Breast epithelium (tissue), 4 donors: ENCODE data around the gene PPL. TPM values are rescaled to one million over a fixed set of nuclear protein-coding genes. Genes with fewer than 3 reads are reported as not detected.

Source experiments
- DNase-seq, 2 donors: peaks; one replicate each; pipeline ENCODE4 v3.0.0-alpha.2; 2019; ENCODE audit warnings: low spot score in 2 of 2
- H3K27ac ChIP-seq, 2 donors: fragments of 200-600 bp; sonication (generic) in 1 of 2; one replicate each; pipeline ENCODE4 v1.5.1; 2016 to 2019; ENCODE audit warnings: mild to moderate bottlenecking in 1 of 2
- H3K27me3 ChIP-seq, 2 donors: fragments of 200-600 bp; sonication (generic) in 1 of 2; one replicate each; pipeline versions ENCODE4 v1.5.1 to v1.6.0; 2017 to 2019; ENCODE audit warnings: control low read depth in 1 of 2, mild to moderate bottlenecking in 1 of 2
- H3K36me3 ChIP-seq: fragments of 200-600 bp; one replicate; pipeline ENCODE4 v1.5.1; 2019
- H3K4me1 ChIP-seq, 2 donors: fragments of 200-600 bp; sonication (generic); one replicate each; pipeline ENCODE4 v1.5.1; 2016 to 2019; ENCODE audit warnings: control low read depth in 1 of 2
- H3K4me3 ChIP-seq, 3 donors: fragments of 200-600 bp; sonication (generic); 1 replicate in 2 of 3; 2 replicates in 1 of 3; pipeline ENCODE4 v1.5.1; 2016 to 2019; ENCODE audit warnings: mild to moderate bottlenecking in 3 of 3, moderate library complexity in 2 of 3
- H3K9me3 ChIP-seq, 2 donors: fragments of 200-600 bp; sonication (generic) in 1 of 2; one replicate each; pipeline ENCODE4 v1.5.1; 2016 to 2019; ENCODE audit warnings: control low read depth in 1 of 2
- CTCF ChIP-seq, 3 donors: fragments of 450-650 bp; IDR thresholded peaks; one replicate each; pipeline ENCODE4 v1.5.1; 2016 to 2017; ENCODE audit warnings: antibody characterized with exemption in 3 of 3, mild to moderate bottlenecking in 3 of 3, moderate library complexity in 3 of 3
- POLR2A ChIP-seq: fragments of 450-650 bp; IDR thresholded peaks from one replicate; pipeline ENCODE4 v1.6.1; 2016; ENCODE audit warnings: antibody characterized with exemption, mild to moderate bottlenecking, moderate library complexity
- POLR2AphosphoS5 ChIP-seq, 3 donors: sonication (generic); formaldehyde crosslinking; IDR thresholded peaks; one replicate each; pipeline ENCODE4 v1.6.1; 2017; ENCODE audit warnings: antibody characterized with exemption in 3 of 3
- intact Hi-C: fragments of 100-400 bp; cut with DNase I; formaldehyde crosslinking; loops from one replicate; pipeline ENCODE4 v1.15.1; 2023; ENCODE audit warnings: low total_unique reads
- total RNA-seq, 3 donors: library from RNA; depleted of rRNA; stranded (reverse); fragments of >200 nt; gene quantifications; one replicate each; pipeline ENCODE4 v1.1.0, GENCODE V29; 2016

Gene PPL
- total RNA-seq, 3 donors from 2014 or later, result 53.1 to 169 (median 97.5) TPM

- Histone ChIP-seq H3K9me3 (no peaks in the 10 kb centered on the region), H3K36me3 (no peaks in the 10 kb centered on the region), H3K4me3 (no peak overlapping the region), H3K27me3 (no peaks in the 10 kb centered on the region), H3K27ac (no peak overlapping the region), H3K4me1 (no peaks in the 10 kb centered on the region)
- no peak for DNase-seq
- TF ChIP-seq CTCF (IDR thresholded peaks at IDR 0.05) (no peak), POLR2AphosphoS5 (IDR thresholded peaks at IDR 0.05) (no peak), POLR2A (no peak)
- intact Hi-C loops, result no loop called here
Measured at GRCh38 chr16:4962716-4963115, 25.8 kb upstream of the PPL start.

- Histone ChIP-seq H3K9me3 (no peaks in the 10 kb centered on the region), H3K36me3 (no peaks in the 10 kb centered on the region)
- intact Hi-C loops, result no loop called here
Measured at GRCh38 chr16:4960579-4960978, 23.6 kb upstream of the PPL start.

DNA sequence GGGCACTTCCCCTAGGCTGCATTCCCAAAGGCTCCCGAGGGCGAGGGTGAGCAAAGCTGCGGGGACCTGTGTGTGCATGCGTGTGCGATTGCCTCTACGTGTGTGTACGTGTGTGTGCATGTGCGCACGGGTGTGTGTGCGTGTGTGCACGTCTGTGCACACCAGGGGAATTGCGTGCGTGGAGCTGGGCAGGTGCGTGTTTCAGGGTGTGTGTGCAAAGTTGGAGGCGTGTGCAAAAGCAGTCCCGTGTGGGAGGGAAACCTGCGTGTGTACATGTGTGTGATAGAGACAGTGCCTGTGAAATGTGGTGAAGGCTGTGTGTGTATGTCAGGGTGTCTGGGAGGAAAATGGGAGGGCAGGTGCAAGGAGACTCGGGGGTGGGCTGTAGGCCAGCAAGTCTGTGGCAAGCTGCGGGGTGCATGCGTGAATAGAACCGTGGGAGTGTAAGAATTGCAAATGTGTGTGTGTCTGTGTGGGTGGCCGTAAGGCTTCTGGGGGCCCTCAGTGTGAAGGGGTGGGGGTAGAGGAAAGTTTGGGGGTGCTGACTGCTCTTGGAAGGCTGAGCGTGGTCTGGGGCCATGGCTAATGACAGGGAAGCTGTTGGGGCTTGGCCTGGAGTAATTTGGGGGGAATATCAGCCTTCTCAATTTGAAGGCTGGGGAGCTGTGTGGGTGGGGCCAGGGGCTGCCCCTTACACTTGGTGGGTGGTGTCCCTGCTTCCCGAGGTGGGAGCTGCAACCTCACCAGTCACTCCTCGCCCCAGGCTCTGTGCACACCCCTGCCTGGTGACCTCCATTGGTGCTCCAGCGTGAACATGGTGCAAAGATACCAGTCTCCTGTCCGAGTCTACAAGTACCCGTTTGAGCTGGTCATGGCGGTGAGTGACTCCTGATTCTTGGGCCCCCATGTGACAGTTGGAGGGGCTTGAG, 21.8 kb upstream of the PPL start:
- no peak overlapping the region for H3K27ac ChIP-seq
- peak overlapping the region; percentile 42 to 74 (median 63) for H3K4me3 ChIP-seq
- intact Hi-C loops, result no loop called here
- H3K27me3 ChIP-seq, result no peaks in the 10 kb centered on the region
- DNase-seq, result no peak
- no peaks in the 10 kb centered on the region for H3K4me1 ChIP-seq
- TF ChIP-seq POLR2A, result no peak
- TF ChIP-seq POLR2AphosphoS5 (IDR thresholded peaks at IDR 0.05), result no peak
- TF ChIP-seq CTCF (IDR thresholded peaks at IDR 0.05), result no peak
- no peaks in the 10 kb centered on the region for H3K36me3 ChIP-seq
- H3K9me3 ChIP-seq, result no peaks in the 10 kb centered on the region

More at GRCh38 chr16:4960579-4960978, 23.6 kb upstream of the PPL start:
- Histone ChIP-seq H3K27ac (no peak overlapping the region), H3K27me3 (no peaks in the 10 kb centered on the region), H3K4me3 (no peak overlapping the region), H3K4me1 (no peaks in the 10 kb centered on the region)
- TF ChIP-seq CTCF (IDR thresholded peaks at IDR 0.05), result no peak
- TF ChIP-seq POLR2A, result no peak
- no peak for TF ChIP-seq POLR2AphosphoS5 (IDR thresholded peaks at IDR 0.05)
- DNase-seq, result no peak

GRCh38 chr16:4957720-4958509, 21.0 kb upstream of the PPL start, which contains the start of gene SEC14L5:
Gene SEC14L5 (plus strand): TSS chr16:4958330. CDS start chr16:4959324, 994 bp downstream.
- H3K4me1 ChIP-seq, result no peaks in the 10 kb centered on the region
- intact Hi-C loops, result no loop called here
- no peaks in the 10 kb centered on the region for H3K27me3 ChIP-seq
- H3K36me3 ChIP-seq, result no peaks in the 10 kb centered on the region
- DNase-seq, result peak; percentile 97 to 100
- H3K4me3 ChIP-seq, result peak within 1 kb of the TSS; percentile 42 to 74 (median 63)
- H3K27ac ChIP-seq, result peak within 1 kb of the TSS; percentile 40 to 67
- peak in 1 of 3 donors; percentile 35 for TF ChIP-seq POLR2AphosphoS5 (IDR thresholded peaks at IDR 0.05)
- TF ChIP-seq CTCF (IDR thresholded peaks at IDR 0.05), result no peak
- H3K9me3 ChIP-seq, result no peaks in the 10 kb centered on the region

GRCh38 chr16:4957420-4957719, 20.4 kb upstream of the PPL start:
- H3K9me3 ChIP-seq, result no peaks in the 10 kb centered on the region
- H3K36me3 ChIP-seq, result no peaks in the 10 kb centered on the region
- H3K27ac ChIP-seq, result peak overlapping the region; percentile 40 to 67
- peak overlapping the region; percentile 42 to 74 (median 63) for H3K4me3 ChIP-seq
- no peak for DNase-seq
- no peaks in the 10 kb centered on the region for H3K27me3 ChIP-seq
- H3K4me1 ChIP-seq, result no peaks in the 10 kb centered on the region
- intact Hi-C loops, result no loop called here
- TF ChIP-seq POLR2A (no peak), CTCF (IDR thresholded peaks at IDR 0.05) (no peak), POLR2AphosphoS5 (IDR thresholded peaks at IDR 0.05) (no peak)
